Adipose tissue (tissue), 3 donors: ENCODE results near the gene LAMA2. TPM values are rescaled to one million over a fixed set of nuclear protein-coding genes. Genes with fewer than 3 reads are reported as not detected.

Source experiments
- H3K27ac ChIP-seq: one replicate; pipeline ENCODE4 v1.5.1; 2013; ENCODE audit warnings: low read depth, low read length
- WGBS, 3 donors: extraction: QIAGEN DNeasy Blood & Tissue Kit; methylation state at CpG; one replicate each; pipeline ENCODE4 v1.1.7; 2013; 5-methylcytosine and 5-hydroxymethylcytosine counted together
- polyA plus RNA-seq, 3 donors: library from polyadenylated mRNA; stranded (reverse); fragments of 200-250 nt; gene quantifications; one replicate each; pipeline ENCODE4 v1.2.3, GENCODE V29; 2013
- donor health status: healthy with polysubstance abuse.
- donor health status: Bipolar disorder and iron deficiency.
- donor health status: healthy.

LAMA2 gene
- polyA plus RNA-seq, 3 donors, result 9.7 to 36.0 (median 26.0) TPM

DNA sequence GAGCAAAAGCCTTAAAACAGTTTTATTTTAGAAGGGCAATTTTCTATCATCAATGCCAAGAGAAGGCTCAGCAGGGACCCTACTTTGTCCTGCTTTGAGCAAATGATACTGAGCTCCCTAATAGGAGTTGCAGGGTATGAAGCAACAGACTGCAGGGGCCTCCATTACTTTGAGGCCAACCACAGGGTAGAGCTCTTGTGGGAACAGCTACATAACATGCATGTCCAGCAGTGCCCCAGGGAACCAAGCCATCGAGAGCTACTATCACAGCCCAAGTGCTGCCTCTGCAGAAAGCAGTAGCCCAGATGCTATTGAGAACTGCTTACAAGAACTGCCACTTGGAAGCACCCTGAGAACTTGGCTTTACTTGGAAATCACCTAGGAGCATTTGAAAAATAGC is 222.1 kb downstream of the LAMA2 start:
- H3K27ac ChIP-seq, result no peak overlapping the region
- 60 to 83% (median 67%) methylated on average over 1 of the region's 1 CpG for WGBS, 3 donors

DNA sequence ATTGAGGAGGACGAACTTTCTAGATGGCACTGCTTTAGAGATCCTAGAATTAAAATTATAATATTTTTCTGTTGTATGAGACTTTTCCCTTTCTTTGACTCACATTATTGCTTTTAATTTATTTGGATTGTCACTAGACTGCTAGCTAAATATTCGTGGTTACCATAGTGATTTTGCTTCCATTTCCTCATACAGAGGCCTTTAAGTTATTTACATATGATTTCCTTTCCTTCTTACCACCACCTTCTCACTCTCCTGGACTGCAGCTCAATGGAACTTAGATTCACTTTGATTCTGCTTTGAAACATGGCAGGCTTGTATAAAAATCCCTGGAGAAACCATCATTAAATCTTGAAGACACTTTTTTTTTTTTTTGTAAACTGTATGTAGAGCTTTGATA is 222.9 kb downstream of the LAMA2 start:
- WGBS, 3 donors, result 46 to 69% (median 60%) methylated on average over 2 of the region's 2 CpGs
- no peak overlapping the region for H3K27ac ChIP-seq

DNA sequence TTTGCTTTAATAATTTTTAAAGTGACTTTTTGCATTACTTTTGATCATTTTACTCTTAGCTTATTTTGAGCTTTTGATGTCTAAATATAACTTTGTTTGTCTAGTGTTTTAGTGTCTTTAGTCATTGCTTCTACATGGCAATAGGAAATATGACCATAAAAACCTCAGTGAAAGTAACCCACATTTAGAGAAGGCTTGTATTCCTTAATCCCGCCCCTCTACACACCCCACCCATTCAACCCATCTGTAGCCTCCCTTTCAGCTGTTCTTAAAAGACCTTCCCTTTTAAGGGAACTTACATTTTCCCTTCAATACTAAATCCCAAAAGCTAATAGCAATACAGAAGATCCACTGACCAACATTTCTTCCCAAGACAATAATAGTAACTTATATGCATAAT is 225.4 kb downstream of the LAMA2 start:
- H3K27ac ChIP-seq, result no peak overlapping the region
- 39 to 76% (median 41%) methylated on average over 1 of the region's 1 CpG for WGBS, 3 donors

DNA sequence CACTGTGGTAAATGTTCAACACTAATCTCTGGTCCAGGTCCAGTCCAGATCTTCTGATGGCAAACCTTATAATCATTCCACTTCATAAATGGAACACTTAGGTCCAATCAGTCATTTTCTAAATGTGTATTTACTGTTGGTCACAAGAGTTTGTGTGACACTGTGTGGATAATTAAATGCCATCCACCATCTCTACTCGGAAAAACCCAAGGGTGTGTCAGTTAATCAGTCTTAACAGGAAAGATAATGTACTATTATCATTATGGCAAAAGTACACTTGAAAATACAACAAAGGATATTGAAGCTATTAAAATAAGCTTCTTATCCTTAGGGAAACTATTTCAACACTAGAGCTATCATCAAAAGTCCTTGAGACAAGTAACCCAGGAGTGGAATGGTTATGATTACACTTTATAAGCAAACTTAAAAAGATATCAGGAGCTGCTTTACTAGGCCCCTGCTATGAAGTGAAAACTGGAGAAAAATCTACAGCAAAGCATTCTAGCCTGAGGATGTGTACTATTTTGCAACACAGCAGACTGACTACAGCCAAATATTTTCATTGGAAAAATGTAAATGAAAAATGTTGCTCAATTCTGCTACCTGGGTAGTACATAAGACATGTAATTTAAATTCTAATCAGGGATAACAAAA is 227.9 kb downstream of the LAMA2 start:
- 17 to 57% (median 55%) methylated on average over 1 of the region's 1 CpG for WGBS, 3 donors
- H3K27ac ChIP-seq, result no peak overlapping the region

DNA sequence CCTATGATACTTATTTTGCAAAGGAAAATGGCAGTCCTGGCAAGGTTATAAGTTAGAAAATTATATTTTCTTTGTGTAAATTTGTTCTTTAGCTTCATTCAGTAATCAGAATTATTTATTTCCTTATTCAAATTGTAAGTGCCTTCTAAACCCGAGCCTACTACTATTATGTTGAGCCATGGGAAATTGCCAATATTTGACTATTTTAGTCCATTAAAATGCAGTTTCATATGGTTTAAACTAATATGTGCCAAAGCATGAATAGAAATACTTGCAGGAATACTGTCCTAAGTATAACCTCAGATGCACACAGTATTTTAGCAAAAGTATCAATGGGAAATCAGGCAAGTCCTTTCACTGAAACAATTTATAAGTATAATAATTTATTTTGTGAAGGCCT is 228.4 kb downstream of the LAMA2 start:
- no peak overlapping the region for H3K27ac ChIP-seq
- WGBS, 3 donors, result 80 to 85% (median 82%) methylated on average over 1 of the region's 1 CpG

DNA sequence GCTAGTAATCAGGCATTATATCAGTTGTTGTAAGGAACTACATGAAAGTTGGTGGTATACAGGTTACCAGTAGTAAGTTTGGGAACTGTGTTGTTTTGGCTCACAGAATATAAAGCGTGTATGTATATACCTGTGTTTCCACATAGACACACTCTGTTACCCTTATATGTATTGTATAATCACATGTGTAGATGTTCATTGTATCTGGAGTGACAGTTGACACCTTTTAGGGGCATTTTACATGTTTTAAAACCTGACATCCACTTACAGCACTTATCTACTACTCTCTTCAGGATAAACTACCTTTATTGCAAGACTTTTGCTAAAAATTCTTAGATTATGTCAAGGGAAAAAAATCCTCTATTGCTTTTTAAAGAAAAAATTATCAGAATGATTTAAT is 228.9 kb downstream of the LAMA2 start:
- no peak overlapping the region for H3K27ac ChIP-seq
- WGBS, 3 donors, result 86 to 91% (median 89%) methylated on average over 1 of the region's 1 CpG

DNA sequence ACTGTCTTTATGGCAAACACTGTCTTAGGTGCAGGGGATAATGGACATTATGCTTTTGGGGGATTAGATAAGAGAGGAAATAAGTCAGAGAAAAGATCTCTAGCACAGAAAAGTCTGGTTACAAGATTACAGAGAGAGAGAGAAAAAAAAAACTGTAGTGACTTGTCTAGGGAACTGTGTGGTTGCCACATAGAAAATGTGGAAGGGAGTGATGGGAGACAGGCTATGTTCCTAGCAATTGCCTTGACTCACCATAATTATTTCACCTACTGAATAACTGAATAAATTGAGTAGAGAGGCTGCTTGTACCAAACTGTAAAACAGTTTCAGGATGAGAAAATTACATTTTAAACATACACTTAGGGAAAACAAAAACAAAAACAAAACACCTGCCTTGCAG is 229.7 kb downstream of the LAMA2 start:
- H3K27ac ChIP-seq, result no peak overlapping the region

DNA sequence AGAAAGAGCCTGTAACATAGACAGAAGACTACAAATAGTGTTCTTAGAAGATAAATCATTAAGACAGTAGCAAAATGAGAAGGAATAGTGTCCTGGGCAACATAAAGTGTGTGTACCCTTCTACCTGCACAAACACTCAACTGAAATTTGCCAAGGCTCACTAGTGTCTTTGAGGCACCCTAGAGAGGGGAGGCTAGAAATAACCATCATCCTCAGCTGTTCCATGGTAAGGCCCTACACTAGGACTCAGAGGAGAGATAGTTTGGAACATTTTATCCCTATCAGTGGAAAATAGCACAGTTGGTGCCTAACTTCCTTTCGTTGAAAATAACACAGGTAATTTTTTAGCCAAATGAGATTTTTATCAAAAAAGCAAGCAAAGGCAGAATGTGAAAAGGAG is 230.7 kb downstream of the LAMA2 start:
- H3K27ac ChIP-seq, result no peak overlapping the region
- WGBS, 3 donors, result 38 to 86% (median 86%) methylated on average over 1 of the region's 1 CpG

DNA sequence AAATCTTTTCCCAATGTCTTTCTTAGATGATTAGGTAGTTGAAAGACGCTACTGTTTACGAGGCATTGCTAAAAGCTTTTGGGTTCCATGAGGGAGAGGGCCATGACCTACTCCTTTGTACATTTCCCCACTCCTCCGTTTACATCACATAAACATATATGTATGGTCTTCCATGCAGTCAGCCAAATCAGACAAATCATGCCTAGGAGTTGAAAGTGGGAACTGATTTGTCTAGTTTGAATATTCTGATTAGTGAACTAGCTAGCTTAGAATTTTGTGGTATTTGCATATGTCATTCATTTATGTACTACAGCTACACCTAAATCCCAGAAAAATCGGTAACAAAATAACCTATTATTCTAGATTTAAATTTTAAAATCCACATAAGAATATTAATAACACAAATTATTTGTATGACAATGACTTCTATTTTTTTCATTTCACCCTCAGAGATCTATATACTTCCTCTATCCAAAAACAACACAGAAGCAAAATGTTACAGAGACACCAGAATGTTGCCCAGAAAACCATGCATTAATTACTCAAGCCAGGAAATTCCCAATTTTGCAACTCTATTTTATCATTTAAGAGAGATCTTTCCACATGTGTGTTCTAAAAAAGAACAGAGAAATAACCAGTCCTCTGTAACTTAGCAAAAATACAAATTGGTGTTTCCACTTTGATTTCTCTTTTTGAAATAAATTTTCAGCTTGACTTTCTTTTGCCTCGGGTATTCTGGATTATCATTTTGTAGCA is 231.9 kb downstream of the LAMA2 start:
- 85 to 86% (median 86%) methylated on average over 5 of the region's 5 CpGs for WGBS, 3 donors
- no peak overlapping the region for H3K27ac ChIP-seq

DNA sequence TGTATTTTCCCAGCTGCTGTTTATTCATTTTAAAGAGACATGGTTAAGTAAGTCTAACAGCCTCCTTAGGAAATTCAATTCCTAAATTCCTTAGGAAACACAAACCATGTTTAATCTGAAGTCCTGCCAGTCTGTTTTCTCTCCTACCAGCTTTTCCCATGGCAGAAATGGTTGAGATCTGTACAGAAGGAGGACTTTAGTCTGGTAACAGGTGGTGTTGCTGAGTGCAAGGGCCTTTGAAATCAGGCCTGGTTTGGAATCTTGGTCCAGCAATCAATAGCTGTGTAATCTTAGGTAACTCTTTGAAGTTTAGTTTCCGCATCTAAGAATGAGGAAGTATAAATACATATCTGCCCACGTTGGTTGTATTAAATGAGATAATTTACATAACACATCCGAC is 232.5 kb downstream of the LAMA2 start:
- no peak overlapping the region for H3K27ac ChIP-seq
- WGBS, 3 donors, result 21 to 64% (median 61%) methylated on average over 3 of the region's 3 CpGs

DNA sequence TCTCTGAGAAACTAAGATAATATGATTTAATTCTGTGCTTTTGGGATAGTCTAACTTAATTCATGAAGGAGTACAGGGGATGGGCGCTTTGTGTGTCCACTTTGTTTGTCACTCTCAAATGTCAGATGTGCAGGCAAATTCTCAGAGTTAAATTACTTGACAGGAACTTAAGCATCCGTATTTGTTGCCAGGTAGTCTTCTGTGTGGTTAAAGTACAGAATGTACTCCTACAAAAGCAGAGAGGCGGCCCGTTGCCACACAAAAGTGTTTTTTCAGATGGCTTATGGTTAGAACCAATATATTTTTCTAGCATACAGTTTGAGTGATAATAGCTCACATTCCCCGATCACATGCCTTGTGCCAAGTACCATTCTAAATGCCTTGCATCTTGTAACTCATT is 234.4 kb downstream of the LAMA2 start:
- no peak overlapping the region for H3K27ac ChIP-seq
- 63 to 78% (median 76%) methylated on average over 5 of the region's 5 CpGs for WGBS, 3 donors

DNA sequence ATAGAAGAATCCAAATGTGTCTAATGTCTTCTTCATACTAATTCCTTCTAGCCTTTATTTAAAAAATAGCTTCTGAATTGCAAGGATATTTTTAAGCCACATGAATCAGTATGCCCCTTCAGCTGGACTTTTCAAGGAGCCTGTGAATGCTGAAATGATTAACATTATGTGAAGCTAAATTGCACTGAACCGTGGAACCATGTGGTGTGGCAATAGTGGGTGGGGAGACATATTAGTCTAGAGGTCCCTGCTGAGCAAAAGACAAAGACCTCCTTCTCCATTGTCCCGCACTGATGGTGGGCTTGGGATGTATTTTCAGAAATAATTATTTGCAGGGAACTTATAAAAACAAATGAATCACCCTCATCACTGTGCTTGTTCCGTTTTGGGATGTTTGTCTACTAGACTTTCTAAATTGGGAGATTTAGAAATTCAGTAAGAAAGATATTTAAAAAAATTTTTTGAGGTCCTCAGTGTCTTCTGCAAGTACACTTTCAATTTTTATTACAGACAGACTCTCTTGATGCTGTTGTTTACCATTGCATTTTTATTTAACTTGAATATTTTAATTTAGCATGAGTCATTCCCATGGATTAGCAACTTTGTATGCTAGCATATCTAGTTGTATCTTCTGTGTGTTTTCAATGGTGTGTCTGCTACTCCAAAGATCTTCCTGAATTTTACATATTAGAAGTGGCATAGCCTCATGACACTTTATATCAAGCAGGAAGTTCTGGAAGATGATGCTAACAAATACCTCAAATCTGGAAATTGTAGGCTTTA is 238.1 kb downstream of the LAMA2 start:
- H3K27ac ChIP-seq, result no peak overlapping the region
- WGBS, 3 donors, result 60 to 82% (median 76%) methylated on average over 3 of the region's 3 CpGs

DNA sequence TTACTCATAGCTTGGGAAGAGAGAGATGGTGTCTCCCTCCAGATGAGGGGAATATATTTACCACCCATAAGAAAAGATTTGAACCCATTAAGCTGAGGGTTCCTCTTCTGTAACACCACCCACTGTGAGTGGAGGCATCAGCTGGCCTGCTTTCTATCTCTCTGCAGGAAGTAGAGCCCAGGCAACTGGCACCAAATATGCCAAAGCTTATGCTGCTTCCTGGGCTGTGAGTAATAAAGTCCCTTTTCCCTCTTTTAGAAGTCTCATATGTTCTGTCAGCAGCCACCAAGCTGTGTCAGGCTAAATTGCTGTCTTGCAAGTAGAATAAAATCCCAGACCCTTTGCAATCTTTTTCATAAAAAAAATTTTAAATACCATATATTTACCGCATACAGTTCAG is 241.4 kb downstream of the LAMA2 start:
- H3K27ac ChIP-seq, result no peak overlapping the region
- WGBS, 3 donors, result 92 to 98% (median 92%) methylated on average over 1 of the region's 1 CpG

DNA sequence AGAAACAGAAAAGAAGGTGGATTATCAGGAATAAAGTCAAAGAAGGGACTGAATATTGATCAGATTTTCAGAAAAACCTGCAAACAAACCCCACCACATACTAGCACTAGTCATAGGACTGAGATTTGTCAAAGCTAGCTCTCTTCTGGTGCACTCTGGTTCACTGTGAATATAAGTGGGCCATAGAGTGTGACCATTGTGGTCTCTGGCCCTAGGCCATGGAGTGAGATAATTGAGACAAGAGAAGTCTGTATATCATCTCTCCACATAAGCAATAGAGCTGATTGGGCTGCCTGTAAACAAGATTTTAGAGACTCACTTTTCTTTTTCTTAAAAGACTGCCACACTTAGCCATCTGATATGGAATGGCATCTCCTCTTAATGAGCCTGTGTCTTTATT is 247.2 kb downstream of the LAMA2 start:
- no peak overlapping the region for H3K27ac ChIP-seq

DNA sequence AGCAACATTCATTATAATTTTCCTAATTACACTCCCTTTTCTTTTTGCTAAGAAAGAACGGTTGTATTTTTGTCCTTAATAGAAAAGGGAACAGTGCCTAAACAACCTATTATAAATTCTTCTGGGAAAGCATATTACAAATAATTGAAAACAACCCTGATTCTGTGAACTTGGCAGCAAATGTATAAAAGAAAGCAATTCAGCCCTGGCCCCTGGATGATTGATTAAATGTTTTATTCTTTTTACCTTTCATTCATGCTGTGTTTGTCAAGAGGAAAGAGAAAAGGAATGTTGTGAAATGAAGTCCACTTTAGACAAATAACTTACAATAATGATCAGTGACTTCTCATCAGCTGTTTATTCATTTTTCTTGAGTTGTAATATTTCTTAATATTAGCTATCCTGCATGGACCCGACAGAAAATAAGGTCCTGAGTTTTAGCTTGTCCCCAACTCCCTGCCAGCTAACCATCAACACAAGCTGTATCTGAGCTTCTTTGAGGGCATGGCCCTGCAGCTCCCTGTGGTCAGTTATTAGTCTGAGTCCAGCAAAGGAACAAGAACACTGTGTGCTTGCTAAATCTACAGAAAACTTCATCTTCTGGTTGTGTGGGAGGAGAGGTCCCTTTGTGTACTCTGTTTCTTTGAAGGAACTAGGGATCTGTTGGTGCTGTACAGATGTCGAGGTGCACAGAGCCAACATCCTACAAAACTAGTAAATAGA is 248.2 kb downstream of the LAMA2 start:
- no peak overlapping the region for H3K27ac ChIP-seq
- WGBS, 3 donors, result 45 to 56% (median 51%) methylated on average over 3 of the region's 3 CpGs

DNA sequence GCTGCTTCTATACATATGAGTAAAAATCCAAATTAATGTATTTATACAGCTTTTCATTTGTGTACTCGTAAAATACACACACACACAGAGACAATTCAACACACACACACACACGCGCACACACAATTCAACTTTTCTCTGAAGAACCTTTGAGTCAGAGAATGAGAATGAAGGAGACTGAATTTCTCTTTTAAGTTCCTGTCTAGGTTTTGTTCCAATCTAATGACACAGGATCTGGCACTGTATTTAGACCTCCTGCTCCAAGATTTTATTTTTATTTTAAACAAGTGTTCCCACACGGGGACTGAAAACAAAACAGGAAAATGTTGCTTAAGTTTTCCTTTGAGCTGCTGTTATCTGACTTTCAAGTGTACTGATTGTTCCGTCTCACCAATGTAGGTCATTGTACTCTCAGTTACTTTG is 250.8 kb downstream of the LAMA2 start:
- no peak overlapping the region for H3K27ac ChIP-seq
- 35 to 45% (median 36%) methylated on average over 5 of the region's 5 CpGs for WGBS, 3 donors

DNA sequence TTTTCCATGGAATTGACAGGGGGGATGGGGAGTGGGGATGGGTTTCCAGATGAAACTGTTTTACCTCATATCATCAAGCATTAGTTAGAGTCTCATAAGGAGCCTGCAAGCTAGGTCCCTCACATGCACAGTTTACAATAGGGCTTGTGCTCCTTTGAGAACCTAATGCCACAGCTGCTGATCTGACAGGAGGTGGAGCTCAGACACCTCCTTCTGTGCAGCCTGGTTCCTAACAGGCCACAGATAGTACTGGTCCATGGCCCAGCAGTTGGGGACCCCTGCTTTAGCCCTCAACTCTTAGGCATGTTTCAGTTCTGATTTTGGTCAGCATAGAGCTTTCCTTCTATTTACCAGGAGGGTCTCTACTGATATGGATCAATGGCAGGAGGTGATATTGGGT is 251.6 kb downstream of the LAMA2 start:
- H3K27ac ChIP-seq, result no peak overlapping the region

DNA sequence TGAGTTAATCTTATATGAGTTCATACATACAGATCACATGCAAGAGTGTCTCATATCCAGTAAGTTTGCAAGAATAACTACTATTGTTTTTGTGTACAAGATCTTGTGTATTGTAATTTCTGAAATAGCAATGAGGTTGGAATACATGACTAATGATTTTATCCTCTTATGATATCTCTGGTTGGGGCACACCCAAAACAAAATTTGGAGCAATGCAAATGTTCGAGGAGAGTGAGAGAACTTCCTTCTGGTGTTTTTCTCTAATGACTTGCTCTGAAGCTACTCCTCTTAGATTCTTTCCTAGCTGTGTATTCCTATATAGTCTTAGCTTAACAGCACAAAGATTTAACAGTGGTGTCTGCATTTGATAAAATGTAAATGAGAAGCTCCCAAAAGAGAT is 252.5 kb downstream of the LAMA2 start:
- no peak overlapping the region for H3K27ac ChIP-seq

DNA sequence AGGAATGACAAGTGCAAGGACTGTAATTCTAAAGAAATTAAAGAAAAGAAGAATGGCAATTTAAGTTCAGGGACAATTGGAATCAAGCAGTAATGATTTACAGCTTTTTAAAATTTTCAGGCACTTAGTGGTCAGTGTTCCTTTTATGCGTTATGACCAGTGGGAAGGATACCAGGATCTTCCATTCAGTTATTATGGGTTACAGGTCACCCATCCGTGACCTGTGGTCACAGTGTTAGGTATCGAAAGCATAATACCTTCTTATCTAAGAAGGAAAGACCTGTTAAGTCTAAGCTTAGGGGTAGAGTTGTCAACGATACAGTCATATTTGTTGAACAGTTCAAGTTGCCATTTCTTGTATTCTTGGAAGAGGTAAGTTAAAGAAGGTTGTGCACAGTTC is 253.8 kb downstream of the LAMA2 start:
- no peak overlapping the region for H3K27ac ChIP-seq
- 77 to 95% (median 91%) methylated on average over 4 of the region's 4 CpGs for WGBS, 3 donors

More for the DNA sequence above, 252.5 kb downstream of the LAMA2 start:
- WGBS, 3 donors, result 39 to 45% (median 41%) methylated on average over 1 of the region's 1 CpG
